H1 (cell line): ENCODE measurements around the gene PITPNC1. TPM values are rescaled to one million over a fixed set of nuclear protein-coding genes. Genes with fewer than 3 reads are reported as not detected.

Experiments
- CTCF ChIA-PET: fragments of 300-600 bp; sonication (Branson Sonifier 250); formaldehyde crosslinking; loops from one replicate; lab custom pipeline; 2021; ENCODE audit not compliant: partially characterized antibody; lab: Charles Lee
- POLR2A ChIA-PET: fragments of 300-600 bp; sonication (Branson Sonifier 250); formaldehyde crosslinking; loops from one replicate; lab custom pipeline; 2021; ENCODE audit warnings: inconsistent platforms; ENCODE audit not compliant: partially characterized antibody; lab: Charles Lee
- DNase-seq, 2 experiments: peaks; one replicate each; pipeline versions ENCODE4 v3.0.0 to v3.0.0-alpha.2; 2010 to 2022; ENCODE audit warnings: low spot score in 2 of 2, low read depth in 1 of 2, mixed read lengths in 1 of 2
- FAIRE-seq: peaks from 2 replicates; lab custom pipeline; 2011; peaks lifted over from hg19 to GRCh38; lab: Jason Lieb, UNC
- H2AFZ ChIP-seq: 2 replicates; pipeline ENCODE4 v1.8.1; 2012; ENCODE audit warnings: low read length, inconsistent platforms
- H2AK5ac ChIP-seq: 2 replicates; pipeline ENCODE4 v1.6.1; 2013; ENCODE audit warnings: low read depth, low read length
- H2BK120ac ChIP-seq: replicated peaks from 2 replicates; pipeline ENCODE3; 2013; ENCODE audit warnings: low read depth, low read length, inconsistent platforms
- H2BK12ac ChIP-seq: 2 replicates; pipeline ENCODE4 v1.6.1; 2013; ENCODE audit warnings: low read depth, low read length
- H2BK15ac ChIP-seq: 2 replicates; pipeline ENCODE4 v1.6.1; 2013; ENCODE audit warnings: low read length
- H2BK20ac ChIP-seq: 2 replicates; pipeline ENCODE4 v1.6.1; 2013; ENCODE audit warnings: low read length
- H2BK5ac ChIP-seq: 2 replicates; pipeline ENCODE4 v1.6.1; 2013; ENCODE audit warnings: low read depth, low read length
- H3K14ac ChIP-seq: 2 replicates; pipeline ENCODE4 v1.6.1; 2013; ENCODE audit warnings: inconsistent platforms; ENCODE audit not compliant: insufficient read length
- H3K18ac ChIP-seq: 2 replicates; pipeline ENCODE4 v1.6.1; 2013; ENCODE audit warnings: low read length; ENCODE audit errors: extremely low read depth
- H3K23ac ChIP-seq: 2 replicates; pipeline ENCODE4 v1.6.1; 2013; ENCODE audit warnings: inconsistent platforms; ENCODE audit not compliant: insufficient read length
- H3K23me2 ChIP-seq: 2 replicates; pipeline ENCODE4 v1.6.1; 2013; ENCODE audit warnings: low read depth, low read length
- H3K27ac ChIP-seq: 2 replicates; pipeline ENCODE4 v1.6.1; 2011; ENCODE audit warnings: low read depth, low read length, inconsistent platforms
- H3K27me3 ChIP-seq, 4 experiments: replicated peaks in 1 of 4; 1 replicate in 1 of 4; 2 replicates in 3 of 4; pipeline versions ENCODE4 v1.6.1 to v1.8.1; 2011 to 2013; ENCODE audit warnings: low read length in 3 of 4, mild to moderate bottlenecking in 3 of 4, inconsistent platforms in 2 of 4, mixed read lengths in 2 of 4, moderate library complexity in 1 of 4; ENCODE audit not compliant: control insufficient read depth in 3 of 4, insufficient read depth in 3 of 4; ENCODE audit errors: extremely low read depth in 1 of 4
- H3K36me3 ChIP-seq, 4 experiments: 2 replicates each; pipeline versions ENCODE4 v1.6.1 to v1.8.1; 2011 to 2013; ENCODE audit warnings: mild to moderate bottlenecking in 4 of 4, low read length in 3 of 4, moderate library complexity in 2 of 4, control low read depth in 1 of 4, inconsistent platforms in 1 of 4; ENCODE audit not compliant: insufficient read depth in 4 of 4, control insufficient read depth in 2 of 4
- H3K4ac ChIP-seq: replicated peaks from 2 replicates; pipeline ENCODE3; 2013; ENCODE audit warnings: low read length, low read depth, mixed read lengths, inconsistent platforms; ENCODE audit not compliant: insufficient read length
- H3K4me1 ChIP-seq, 4 experiments: replicated peaks in 1 of 4; 1 replicate in 1 of 4; 2 replicates in 3 of 4; pipeline versions ENCODE4 v1.6.1 to v1.8.1; 2011 to 2013; ENCODE audit warnings: low read length in 3 of 4, inconsistent platforms in 2 of 4, mixed read lengths in 1 of 4; ENCODE audit not compliant: insufficient read depth in 4 of 4, control insufficient read depth in 3 of 4
- H3K4me2 ChIP-seq, 2 experiments: 2 replicates each; pipeline versions ENCODE4 v1.6.1 to v1.8.1; 2011 to 2013; ENCODE audit warnings: low read depth in 2 of 2, low read length in 2 of 2, control low read depth in 1 of 2, inconsistent platforms in 1 of 2, mild to moderate bottlenecking in 1 of 2; ENCODE audit not compliant: insufficient read depth in 1 of 2
- H3K4me3 ChIP-seq, 4 experiments: fragments of 200-600, 300-600 bp in 1 of 4; sonication (generic), shearing (Covaris generic), sonication (Bioruptor Twin) in 1 of 4; 2 replicates each; pipeline versions ENCODE4 v1.5.1 to v1.8.1; 2011 to 2016; ENCODE audit warnings: low read length in 4 of 4, low read depth in 3 of 4, control low read depth in 2 of 4, inconsistent platforms in 2 of 4, mild to moderate bottlenecking in 2 of 4, mixed read lengths in 1 of 4, moderate library complexity in 1 of 4; ENCODE audit not compliant: insufficient read depth in 2 of 4; ENCODE audit errors: extremely low read depth in 1 of 4
- H3K56ac ChIP-seq: replicated peaks from 2 replicates; pipeline ENCODE3; 2013; ENCODE audit warnings: low read depth, mild to moderate bottlenecking, mixed read lengths, low read length, inconsistent platforms; ENCODE audit not compliant: insufficient read length
- H3K79me1 ChIP-seq: 2 replicates; pipeline ENCODE4 v1.6.1; 2013; ENCODE audit warnings: low read depth, low read length, control low read depth
- H3K79me2 ChIP-seq, 2 experiments: 2 replicates each; pipeline versions ENCODE4 v1.6.1 to v1.8.1; 2012 to 2013; ENCODE audit warnings: low read length in 2 of 2, mild to moderate bottlenecking in 2 of 2, inconsistent platforms in 1 of 2; ENCODE audit not compliant: insufficient read depth in 2 of 2, control insufficient read depth in 1 of 2
- H3K9ac ChIP-seq, 4 experiments: replicated peaks in 1 of 4; 1 replicate in 1 of 4; 2 replicates in 3 of 4; pipeline versions ENCODE4 v1.6.1 to v1.8.1; 2011 to 2013; ENCODE audit warnings: low read depth in 3 of 4, low read length in 3 of 4, control low read depth in 2 of 4, mild to moderate bottlenecking in 2 of 4, moderate library complexity in 2 of 4, inconsistent platforms in 1 of 4; ENCODE audit errors: extremely low read depth in 1 of 4
- H3K9me3 ChIP-seq, 2 experiments: 2 replicates each; pipeline versions ENCODE4 v1.6.1 to v1.8.1; 2012 to 2013; ENCODE audit warnings: mild to moderate bottlenecking in 2 of 2, moderate library complexity in 2 of 2, control low read depth in 1 of 2, inconsistent platforms in 1 of 2, low read depth in 1 of 2, low read length in 1 of 2, mixed read lengths in 1 of 2; ENCODE audit not compliant: insufficient read depth in 2 of 2
- H4K20me1 ChIP-seq, 2 experiments: replicated peaks in 1 of 2; 2 replicates each; pipeline versions ENCODE3 to v1.8.1; 2011 to 2013; ENCODE audit warnings: inconsistent platforms in 2 of 2, low read length in 2 of 2, mild to moderate bottlenecking in 1 of 2; ENCODE audit not compliant: insufficient read depth in 2 of 2, control insufficient read depth in 1 of 2
- H4K5ac ChIP-seq: 2 replicates; pipeline ENCODE4 v1.6.1; 2013; ENCODE audit warnings: low read length, low read depth, mixed read lengths, inconsistent platforms; ENCODE audit not compliant: insufficient read length
- H4K8ac ChIP-seq: 2 replicates; pipeline ENCODE4 v1.8.0; 2013; ENCODE audit warnings: mild to moderate bottlenecking, moderate library complexity, low read length, inconsistent platforms; ENCODE audit not compliant: insufficient read depth; ENCODE audit errors: extremely low read depth
- H4K91ac ChIP-seq: replicated peaks from 2 replicates; pipeline ENCODE3; 2013; ENCODE audit warnings: low read length, mixed read lengths, inconsistent platforms; ENCODE audit not compliant: insufficient read length
- BRCA1 ChIP-seq: IDR thresholded peaks from 2 replicates; pipeline ENCODE4 v1.6.1; 2012; ENCODE audit warnings: low read depth, low read length, improper control_type of control experiment
- POLR2A ChIP-seq, 2 experiments: IDR thresholded peaks; 1 replicate in 1 of 2; 2 replicates in 1 of 2; pipeline ENCODE4 v1.6.1; 2011; ENCODE audit warnings: low read depth in 2 of 2, low read length in 2 of 2, mild to moderate bottlenecking in 2 of 2; ENCODE audit errors: control extremely low read depth in 1 of 2
- TEAD4 ChIP-seq: IDR thresholded peaks from 2 replicates; pipeline ENCODE4 v1.6.1; 2012; ENCODE audit warnings: low read depth, low read length, inconsistent platforms, mixed read lengths
- WGBS, 2 experiments: shearing (Covaris generic) in 1 of 2; methylation state at CpG; one replicate each; pipeline versions ENCODE4 v1.1.6 to v1.1.7; 2013 to 2015; ENCODE audit warnings: low lambda C conversion rate in 2 of 2, mixed read lengths in 2 of 2, inconsistent platforms in 1 of 2, low coverage in 1 of 2, missing lambda C conversion rate in 1 of 2; ENCODE audit not compliant: insufficient replicate concordance in 2 of 2, insufficient coverage in 1 of 2, insufficient read length in 1 of 2; ENCODE audit errors: extremely low coverage in 1 of 2, missing lambda C conversion rate in 1 of 2; 5-methylcytosine and 5-hydroxymethylcytosine counted together
- polyA plus RNA-seq, 7 experiments: library from polyadenylated mRNA; depleted of rRNA in 3 of 7; stranded (reverse) in 5 of 7; unstranded in 2 of 7; fragments of >200 nt in 5 of 7; fragments of 200-250 nt in 2 of 7; gene quantifications; 1 replicate in 5 of 7; 2 replicates in 1 of 7; 4 replicates in 1 of 7; pipeline versions ENCODE4 v1.2.1 to v1.2.3, GENCODE V29; 2011 to 2013; ENCODE audit warnings: missing spikeins in 2 of 7, mixed read lengths in 2 of 7
- total RNA-seq: library from RNA; stranded (reverse); fragmentation: NEBNext Ultra II Directional; extraction: Animal tissue kit (Norgen Biotek cat#: 25700); gene quantifications from 2 replicates; pipeline ENCODE4 v1.2.1, GENCODE V29; 2021

PITPNC1 gene
- total and polyA plus RNA-seq, 2 of the 8 experiments (the other 6 are each of a cell fraction or from before 2014, with no cell fraction given), result 17.6 to 54.7 TPM

- DNase-seq, result no peak
- Histone ChIP-seq H3K79me1 (peaks cover 6% of the 10 kb centered on the region), H2BK15ac (no peak overlapping the region)
- no peak for TF ChIP-seq POLR2A (IDR thresholded peaks at IDR 0.05; ENCODE audit: control extremely low read depth in 1 of 2, low read depth in 2 of 2, low read length in 2 of 2)
- TF ChIP-seq BRCA1, result no peak
- TF ChIP-seq TEAD4, result peak; percentile 47; the same call in 1 of the 2 replicates
- TF ChIP-seq, all 59 proteins: peak for 1
- Histone ChIP-seq H4K8ac (no peak overlapping the region), H2BK12ac (no peak overlapping the region), H3K14ac (no peak overlapping the region), H3K27ac (no peak overlapping the region), H3K18ac (no peak overlapping the region), H3K9me3 (no peaks in the 10 kb centered on the region), H3K36me3 (peaks cover 10 to 77% (median 27%) of the 10 kb centered on the region in 4 experiments; a peak in 7 of 8 replicates), H4K5ac (no peak overlapping the region), H2BK120ac (no peak overlapping the region), H3K79me2 (peaks cover 0 to 27% of the 10 kb centered on the region in 2 experiments; a peak in 3 of 4 replicates), H3K27me3 (no peaks in the 10 kb centered on the region), H2AK5ac (no peak overlapping the region), H3K4me2 (peak overlapping the region in 1 of 2 experiments; percentile 37; a peak in 1 of 4 replicates), H3K23ac (no peak overlapping the region), H3K23me2 (no peaks in the 10 kb centered on the region), H2BK20ac (no peak overlapping the region), H3K4me1 (peaks cover 0 to 7% (median 3%) of the 10 kb centered on the region in 4 experiments; a peak in 1 of 7 replicates), H2AFZ (no peak overlapping the region), H3K4ac (no peak overlapping the region), H4K20me1 (peaks cover 0 to 1% of the 10 kb centered on the region in 2 experiments), H2BK5ac (no peak overlapping the region), H3K56ac (no peak overlapping the region), H3K9ac (no peak overlapping the region), H4K91ac (no peak overlapping the region), H3K4me3 (no peak overlapping the region)
- POLR2A ChIA-PET, result interaction anchor here (0.8 to 2.4 kb wide), 8 partner anchors 10 to 32 kb away, joined by 3 to 17 read pairs (median 4); partner anchors contain the start of gene PSMD12
- 70% methylated on average over 8 of the region's 8 CpGs; no CpG with 5 or more reads in 1 of the 2 experiments for WGBS, 2 experiments
- FAIRE-seq, result no peak
- CTCF ChIA-PET, result interaction anchor here (0.9 to 1.3 kb wide), 5 partner anchors 10 to 80 kb away, joined by 3 to 4 read pairs (median 3); partner anchors contain the start of gene PSMD12
Measured at GRCh38 chr17:67353929-67354574, 23.0 kb upstream of the PITPNC1 start.
